ENCODE results near the gene ERG. TPM values are rescaled to one million over a fixed set of nuclear protein-coding genes. Genes with fewer than 3 reads are reported as not detected.

The ERG gene
- total and polyA plus RNA-seq, 2 donors from 2014 or later: 6.6 to 29.6 TPM

DNA sequence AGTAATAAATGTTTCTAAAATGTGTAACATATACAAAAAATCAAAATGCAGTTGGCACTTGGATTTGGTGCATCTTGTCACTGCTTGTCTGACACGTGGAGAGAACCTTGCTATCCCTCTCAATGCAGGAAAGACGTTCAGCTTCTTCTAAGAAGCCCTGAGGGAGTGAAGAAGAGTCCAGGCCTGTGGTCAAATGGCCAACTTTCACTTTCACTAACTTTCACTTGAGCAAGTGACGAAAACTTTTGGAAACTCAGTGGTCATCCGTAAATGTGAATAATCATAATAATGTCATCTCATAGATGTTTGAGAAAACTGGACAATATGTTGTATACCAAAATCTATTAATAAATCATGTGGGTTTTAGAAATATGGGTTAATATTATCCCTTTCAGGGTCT lies 61.9 kb downstream of the ERG start:
- peaks cover 0 to 2% (median 0%) of the 10 kb centered on the region in 3 donors for H3K4me1 ChIP-seq (ENCODE audit: control insufficient read depth in 2 of 3, insufficient read depth in 2 of 3, low read depth in 1 of 3, low read length in 3 of 3)

DNA sequence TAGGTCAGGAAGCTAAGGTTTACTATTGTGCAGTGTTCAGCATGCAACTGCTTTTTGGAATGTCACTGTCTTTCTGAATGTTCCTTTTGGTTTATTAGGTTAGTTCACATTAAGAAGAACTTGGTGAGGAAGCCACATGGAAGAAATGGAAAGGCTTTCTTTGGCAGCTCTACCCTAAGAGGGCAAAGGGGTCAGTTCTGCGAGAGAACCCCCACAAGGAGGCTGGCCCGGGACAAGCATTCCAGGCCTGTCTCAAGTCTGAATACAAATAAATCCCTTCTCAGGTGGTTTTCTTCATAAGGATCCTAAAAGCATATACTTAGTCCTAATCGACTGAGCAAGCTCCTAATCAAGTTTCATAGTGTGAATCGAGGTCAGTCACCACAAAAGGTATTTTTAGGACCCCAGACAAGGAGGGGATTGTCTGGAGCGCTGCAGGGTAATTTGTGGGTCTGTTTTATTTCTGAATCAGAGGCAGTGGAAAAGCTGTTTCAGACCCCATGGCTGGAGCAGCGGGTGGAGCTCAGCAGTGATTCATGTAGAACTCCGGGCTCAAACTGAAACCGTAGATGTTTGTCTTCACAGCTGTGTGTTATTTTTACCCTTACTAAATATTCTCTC lies 63.3 kb downstream of the ERG start:
- Histone ChIP-seq H3K27ac (ENCODE audit: low read depth in 2 of 2, low read length in 2 of 2) (no peak overlapping the region), H3K9me3 (ENCODE audit: control insufficient read depth in 2 of 3, insufficient read depth in 1 of 3, low read length in 3 of 3) (no peaks in the 10 kb centered on the region), H3K36me3 (ENCODE audit: control insufficient read depth in 2 of 3, insufficient read depth in 3 of 3, low read length in 3 of 3) (no peaks in the 10 kb centered on the region), H3K27me3 (ENCODE audit: control insufficient read depth, insufficient read depth, low read length) (no peaks in the 10 kb centered on the region), H3K4me1 (ENCODE audit: control insufficient read depth in 2 of 3, insufficient read depth in 2 of 3, low read depth in 1 of 3, low read length in 3 of 3) (peaks cover 0 to 2% (median 0%) of the 10 kb centered on the region in 3 donors), H3K4me3 (ENCODE audit: low read length in 3 of 3) (no peak overlapping the region), H3K9ac (ENCODE audit: low read length in 3 of 3) (no peak overlapping the region)
- TF ChIP-seq, protein P1, sequence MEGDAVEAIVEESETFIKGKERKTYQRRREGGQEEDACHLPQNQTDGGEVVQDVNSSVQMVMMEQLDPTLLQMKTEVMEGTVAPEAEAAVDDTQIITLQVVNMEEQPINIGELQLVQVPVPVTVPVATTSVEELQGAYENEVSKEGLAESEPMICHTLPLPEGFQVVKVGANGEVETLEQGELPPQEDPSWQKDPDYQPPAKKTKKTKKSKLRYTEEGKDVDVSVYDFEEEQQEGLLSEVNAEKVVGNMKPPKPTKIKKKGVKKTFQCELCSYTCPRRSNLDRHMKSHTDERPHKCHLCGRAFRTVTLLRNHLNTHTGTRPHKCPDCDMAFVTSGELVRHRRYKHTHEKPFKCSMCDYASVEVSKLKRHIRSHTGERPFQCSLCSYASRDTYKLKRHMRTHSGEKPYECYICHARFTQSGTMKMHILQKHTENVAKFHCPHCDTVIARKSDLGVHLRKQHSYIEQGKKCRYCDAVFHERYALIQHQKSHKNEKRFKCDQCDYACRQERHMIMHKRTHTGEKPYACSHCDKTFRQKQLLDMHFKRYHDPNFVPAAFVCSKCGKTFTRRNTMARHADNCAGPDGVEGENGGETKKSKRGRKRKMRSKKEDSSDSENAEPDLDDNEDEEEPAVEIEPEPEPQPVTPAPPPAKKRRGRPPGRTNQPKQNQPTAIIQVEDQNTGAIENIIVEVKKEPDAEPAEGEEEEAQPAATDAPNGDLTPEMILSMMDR (IDR thresholded peaks at IDR 0.05; ENCODE audit: borderline replicate concordance, extremely low read depth, insufficient read depth): no peak
- FAIRE-seq (no peak), DNase-seq (peak in 3 of 5 donors; percentile 29 to 62 (median 59))
- intact Hi-C loops (cut with DNase I): no loop called here

More for the DNA sequence above, 61.9 kb downstream of the ERG start:
- TF ChIP-seq, protein P1 (IDR thresholded peaks at IDR 0.05; ENCODE audit: borderline replicate concordance, extremely low read depth, insufficient read depth): no peak
- DNase-seq (no peak), FAIRE-seq (no peak)
- Histone ChIP-seq H3K27ac (ENCODE audit: low read depth in 2 of 2, low read length in 2 of 2) (no peak overlapping the region), H3K9ac (ENCODE audit: low read length in 3 of 3) (no peak overlapping the region), H3K9me3 (ENCODE audit: control insufficient read depth in 2 of 3, insufficient read depth in 1 of 3, low read length in 3 of 3) (no peaks in the 10 kb centered on the region), H3K36me3 (ENCODE audit: control insufficient read depth in 2 of 3, insufficient read depth in 3 of 3, low read length in 3 of 3) (no peaks in the 10 kb centered on the region), H3K4me3 (ENCODE audit: low read length in 3 of 3) (no peak overlapping the region), H3K27me3 (ENCODE audit: control insufficient read depth, insufficient read depth, low read length) (no peaks in the 10 kb centered on the region)
- intact Hi-C loops (cut with DNase I): no loop called here

DNA sequence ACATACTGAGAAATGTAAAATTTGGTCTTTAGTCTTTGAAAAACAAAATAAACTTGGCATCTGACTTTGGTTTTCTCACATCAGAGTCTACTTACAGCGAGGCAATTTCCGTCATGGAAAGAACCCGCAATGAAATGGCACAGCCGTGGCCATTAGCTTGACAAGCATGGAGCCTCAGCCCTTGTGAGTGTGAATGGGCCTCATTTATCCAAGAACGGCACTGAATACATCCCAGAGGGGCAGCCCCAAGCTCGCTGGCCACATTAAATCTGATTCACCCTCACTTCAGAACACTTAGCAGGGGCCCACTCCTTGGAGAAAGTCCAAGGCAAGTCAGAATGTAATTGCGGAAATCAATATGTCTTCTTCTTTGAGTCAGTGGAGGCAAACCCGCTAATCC lies 64.8 kb downstream of the ERG start:
- TF ChIP-seq, protein P1 (IDR thresholded peaks at IDR 0.05; ENCODE audit: borderline replicate concordance, extremely low read depth, insufficient read depth): no peak
- DNase-seq: peak in 1 of 5 donors; percentile 37
- Histone ChIP-seq H3K27me3 (ENCODE audit: control insufficient read depth, insufficient read depth, low read length) (no peaks in the 10 kb centered on the region), H3K9me3 (ENCODE audit: control insufficient read depth in 2 of 3, insufficient read depth in 1 of 3, low read length in 3 of 3) (no peaks in the 10 kb centered on the region), H3K36me3 (ENCODE audit: control insufficient read depth in 2 of 3, insufficient read depth in 3 of 3, low read length in 3 of 3) (no peaks in the 10 kb centered on the region), H3K9ac (ENCODE audit: low read length in 3 of 3) (no peak overlapping the region), H3K4me1 (ENCODE audit: control insufficient read depth in 2 of 3, insufficient read depth in 2 of 3, low read depth in 1 of 3, low read length in 3 of 3) (no peaks in the 10 kb centered on the region), H3K27ac (ENCODE audit: low read depth in 2 of 2, low read length in 2 of 2) (no peak overlapping the region), H3K4me3 (ENCODE audit: low read length in 3 of 3) (no peak overlapping the region)
- FAIRE-seq: no peak
- intact Hi-C loops (cut with DNase I): no loop called here
